Head of caudate nucleus (tissue), 42 donors: ENCODE results near the gene NPC1L1.
A peak's percentile ranks its signal among the peaks of the same experiment; 100 is the strongest.

ENCODE experiments used
- DNase-seq, 42 donors: peaks; one replicate each; pipeline versions ENCODE4 v3.0.0 to v3.0.0-alpha.2; 2020 to 2021; ENCODE audit warnings: mixed read lengths in 7 of 42
- intact Hi-C: fragments of 100-400 bp; cut with DNase I; formaldehyde crosslinking; loops from one replicate; pipeline ENCODE4 v1.15.0; 2022

NPC1L1 gene

GRCh38 chr7:44467217-44467548 lies 73.9 kb downstream of the NPC1L1 start:
- DNase-seq, result peak in 1 of 42 donors; percentile 36
- intact Hi-C loops, result no loop called here

- intact Hi-C loops, result no loop called here
- peak in 7 of 42 donors; percentile 15 to 54 (median 37) for DNase-seq
These were observed 74.6 kb downstream of the NPC1L1 start for GRCh38 chr7:44466300-44467216.

- intact Hi-C loops, result no loop called here
- peak in 1 of 42 donors; percentile 22 for DNase-seq
These were observed 75.6 kb downstream of the NPC1L1 start for GRCh38 chr7:44465490-44465889.

GRCh38 chr7:44463169-44463808 lies 77.8 kb downstream of the NPC1L1 start:
- peak in 1 of 42 donors; percentile 36 for DNase-seq
- intact Hi-C loops, result no loop called here
